Activated gamma-delta T cell treated with Interleukin-2 at 50 U/mL for 16 hours (primary cell): ENCODE data around the gene AP2A1.
"Not testable (repeated sequence)": the region's sequence is repeated elsewhere in the genome, so short reads cannot be mapped to it uniquely, and the experiment has no call there.

Experiments used
- DNase-seq: peaks from one replicate; pipeline ENCODE4 v3.0.0-alpha.2; 2020

The AP2A1 gene

DNA sequence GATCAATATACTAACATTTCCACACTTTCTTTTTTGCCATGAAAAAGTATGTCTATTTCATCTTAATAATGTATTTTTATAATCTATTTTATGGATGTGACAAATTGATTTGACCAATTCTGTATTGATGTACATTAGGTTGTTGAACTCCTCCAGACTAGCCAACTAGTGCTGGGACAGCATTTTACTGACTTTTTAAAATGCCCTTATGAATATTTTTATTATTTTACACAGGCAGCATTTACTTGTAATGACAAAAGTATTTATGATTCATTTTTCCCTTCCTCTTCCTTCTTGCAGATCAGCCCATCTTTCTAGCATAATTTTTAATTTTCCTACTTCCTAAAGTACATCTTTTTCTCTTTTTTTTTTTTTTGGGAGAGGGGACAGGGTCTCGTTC, 47.2 kb downstream of the AP2A1 start:
- no peak for DNase-seq

DNA sequence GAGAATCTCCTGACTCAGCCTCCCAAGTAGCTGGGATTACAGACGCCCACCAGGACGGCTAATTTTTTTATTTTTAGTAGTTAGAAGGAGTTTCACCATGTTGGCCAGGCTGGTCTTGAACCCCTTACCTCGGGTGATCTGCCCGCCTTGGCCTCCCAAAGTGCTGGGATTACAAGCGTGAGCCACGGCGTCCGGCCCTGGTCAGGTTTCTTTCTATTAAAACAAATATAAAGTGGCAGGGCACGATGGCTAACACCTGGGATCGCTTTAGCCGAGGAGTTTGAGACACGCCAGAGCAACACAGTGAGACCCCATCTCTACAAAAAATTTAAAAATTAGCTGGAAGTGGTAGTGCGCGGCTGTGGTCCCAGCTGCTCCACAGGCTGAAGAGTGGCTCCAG, 49.8 kb downstream of the AP2A1 start:
- no peak for DNase-seq

DNA sequence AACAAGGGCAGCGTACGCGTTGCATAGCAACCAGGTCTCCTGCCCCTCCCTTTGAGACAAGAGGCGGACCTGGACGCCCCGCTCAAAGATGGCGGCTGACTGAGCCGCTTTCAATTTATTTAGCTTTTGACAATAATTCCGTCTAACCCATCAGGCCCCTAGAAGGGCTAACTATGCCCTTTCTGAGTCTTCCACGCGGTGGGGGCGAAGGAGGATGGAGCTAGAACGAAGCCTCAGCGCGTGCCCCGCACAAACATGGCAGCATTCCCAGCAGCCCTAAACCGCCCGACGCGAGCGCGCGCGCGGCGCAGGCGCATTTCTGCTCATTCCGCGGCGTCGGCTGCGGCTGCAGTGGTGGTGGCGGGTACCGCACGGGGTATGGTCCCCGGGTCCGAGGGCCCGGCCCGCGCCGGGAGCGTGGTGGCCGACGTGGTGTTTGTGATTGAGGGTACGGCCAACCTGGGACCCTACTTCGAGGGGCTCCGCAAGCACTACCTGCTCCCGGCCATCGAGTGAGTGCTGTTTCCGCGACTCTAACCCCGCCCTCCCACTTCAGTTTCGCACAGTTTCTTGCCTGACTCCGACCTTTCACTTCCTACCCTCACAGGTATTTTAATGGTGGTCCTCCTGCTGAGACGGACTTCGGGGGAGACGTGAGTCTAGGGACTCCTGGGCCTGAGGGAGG, 51.3 kb downstream of the AP2A1 start, which contains the start of gene MED25:
TSS of gene MED25 (plus strand) at position 326 of the 685 bp plus-strand sequence. CDS start at position 379, 53 bp downstream.
- peak; percentile 81 for DNase-seq

DNA sequence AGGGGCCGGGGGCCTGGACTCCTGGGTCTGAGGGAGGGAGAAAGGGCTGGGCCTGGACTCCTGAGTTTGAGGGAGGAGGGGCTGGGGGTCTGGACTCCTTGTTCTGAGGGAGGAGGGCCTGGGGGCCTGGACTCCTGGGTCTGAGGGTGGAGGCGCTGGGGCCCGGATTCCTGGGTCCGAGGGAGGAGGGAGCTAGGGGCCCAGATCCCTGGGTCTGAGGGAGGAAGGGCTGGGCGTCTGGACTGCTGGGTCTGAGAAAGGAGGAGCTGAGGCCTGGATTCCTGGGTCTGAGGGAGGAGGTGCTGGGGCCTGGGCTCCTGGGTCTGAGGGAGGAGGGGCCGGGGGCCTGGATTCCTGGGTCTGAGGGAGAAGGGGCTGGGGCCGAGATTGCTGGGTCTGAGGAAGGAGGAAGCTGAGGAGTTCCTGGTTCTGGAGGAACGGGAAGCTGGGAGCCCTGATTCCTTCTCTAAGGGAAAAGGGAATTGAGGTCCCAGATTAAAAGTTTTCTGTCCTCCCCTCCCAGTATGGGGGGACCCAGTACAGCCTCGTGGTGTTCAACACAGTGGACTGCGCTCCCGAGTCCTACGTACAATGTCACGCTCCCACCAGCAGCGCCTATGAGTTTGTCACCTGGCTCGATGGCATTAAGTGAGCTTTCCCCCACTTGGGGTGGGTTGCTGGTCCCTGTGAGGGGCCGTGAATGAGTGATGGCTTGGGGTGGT, 52.0 kb downstream of the AP2A1 start:
- no peak for DNase-seq

DNA sequence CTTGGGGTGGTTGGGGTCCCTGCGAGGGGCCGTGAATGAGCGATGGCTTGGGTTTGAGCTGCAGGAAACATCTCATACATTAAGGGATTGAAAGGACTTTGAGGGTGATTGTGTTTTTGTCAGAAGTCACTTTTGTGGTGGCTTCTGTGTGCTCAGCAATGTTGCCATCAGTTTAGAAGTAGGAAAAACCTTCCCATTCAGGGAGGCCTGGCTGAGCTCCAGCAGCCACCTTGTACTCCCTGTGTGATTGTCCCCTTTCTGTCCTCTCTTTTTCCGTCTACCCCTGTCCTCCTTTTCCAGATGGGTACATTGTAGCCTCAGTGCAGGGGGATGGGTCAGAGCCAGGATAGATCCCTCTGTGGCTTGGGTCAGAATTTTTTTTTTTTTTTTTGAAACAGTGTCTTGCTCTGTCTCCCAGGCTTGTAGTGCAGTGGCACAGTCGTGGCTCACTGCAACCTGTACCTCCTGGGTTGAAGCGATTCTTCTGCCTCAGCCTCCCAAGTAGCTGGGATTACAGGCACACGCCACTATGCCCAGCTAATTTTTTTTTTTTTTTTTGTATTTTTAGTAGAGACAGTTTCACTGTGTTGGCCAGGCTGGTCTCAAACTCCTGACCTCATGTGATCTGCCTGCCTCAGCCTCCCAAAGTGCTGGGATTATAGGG, 52.8 kb downstream of the AP2A1 start:
- DNase-seq, result not testable (repeated sequence)

DNA sequence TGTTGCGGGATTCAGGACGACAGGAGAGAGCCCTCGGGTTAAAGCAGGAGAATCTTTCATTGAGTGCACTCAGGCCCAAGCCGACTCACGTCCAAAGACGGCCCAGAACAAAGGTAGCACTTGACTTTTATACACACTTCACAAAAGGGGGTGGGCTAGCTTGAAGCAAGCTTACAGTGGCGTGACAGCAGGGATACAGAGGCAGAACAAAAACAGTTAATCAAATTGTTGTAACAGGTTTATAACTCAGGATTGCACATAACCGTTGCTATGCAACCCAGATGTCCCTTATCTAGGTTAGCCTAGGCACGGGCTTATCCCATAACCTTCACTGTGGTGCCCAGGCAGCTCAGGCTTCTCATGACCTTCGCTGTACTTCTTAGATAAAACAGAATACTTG, 53.3 kb downstream of the AP2A1 start:
- DNase-seq, result no peak

DNA sequence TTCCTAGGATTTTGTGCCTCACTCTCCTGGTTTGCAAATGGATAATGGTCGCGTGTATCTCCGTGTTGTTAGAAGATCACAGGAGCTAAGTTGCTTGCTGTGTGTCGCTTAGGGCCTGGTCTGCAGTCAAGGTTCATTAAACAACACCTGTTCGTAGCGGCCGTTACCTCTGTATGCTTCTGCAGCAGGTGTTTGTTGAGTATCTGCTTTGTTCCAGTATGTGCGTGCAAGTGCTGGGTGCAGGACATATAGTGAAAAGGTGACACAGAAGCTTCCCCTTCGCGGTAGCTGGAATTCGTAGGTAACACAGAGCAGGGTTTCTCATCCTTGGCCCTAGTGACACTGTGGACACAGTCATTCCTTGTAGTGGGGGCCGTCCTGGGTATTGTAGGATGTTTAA, 56.7 kb downstream of the AP2A1 start:
- no peak for DNase-seq

DNA sequence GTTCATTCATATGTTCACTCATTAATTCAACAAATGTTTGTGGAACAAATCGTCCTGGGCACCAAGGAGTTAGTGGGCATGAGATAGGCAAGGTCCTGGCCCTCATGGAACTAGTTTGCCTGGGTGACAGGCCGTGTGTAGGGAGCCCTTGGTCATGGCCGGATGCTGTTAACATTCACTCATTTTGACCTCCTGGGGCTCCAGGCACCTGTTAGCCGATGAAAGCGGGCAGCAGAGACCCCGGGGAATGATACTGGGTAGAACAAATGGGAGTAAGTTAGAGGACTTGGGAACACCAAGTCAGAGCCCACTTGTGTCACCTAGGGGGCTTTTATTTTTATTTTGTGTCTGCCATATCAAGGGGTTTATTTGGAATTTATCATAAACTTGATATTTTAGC, 57.9 kb downstream of the AP2A1 start:
- no peak for DNase-seq

DNA sequence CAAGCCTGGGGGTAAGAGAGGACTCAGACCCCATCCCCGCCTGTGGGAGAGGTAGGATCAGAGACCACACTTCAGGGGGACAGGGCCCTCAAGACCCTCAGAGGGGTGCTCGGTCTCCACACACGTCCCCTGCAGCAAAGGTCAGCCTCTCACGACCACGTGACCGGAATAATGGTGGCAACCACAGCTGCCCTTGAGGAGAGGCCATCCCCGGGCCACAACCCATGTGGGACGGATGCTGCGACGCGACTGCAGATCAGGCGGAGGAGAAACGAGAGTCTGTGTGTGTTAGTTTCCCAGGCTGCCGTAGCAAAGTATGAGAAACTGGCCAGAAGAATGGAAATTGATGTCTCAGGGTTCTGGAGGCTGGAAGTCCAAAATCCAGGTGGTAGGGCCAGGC, 60.2 kb downstream of the AP2A1 start:
- DNase-seq, result no peak

DNA sequence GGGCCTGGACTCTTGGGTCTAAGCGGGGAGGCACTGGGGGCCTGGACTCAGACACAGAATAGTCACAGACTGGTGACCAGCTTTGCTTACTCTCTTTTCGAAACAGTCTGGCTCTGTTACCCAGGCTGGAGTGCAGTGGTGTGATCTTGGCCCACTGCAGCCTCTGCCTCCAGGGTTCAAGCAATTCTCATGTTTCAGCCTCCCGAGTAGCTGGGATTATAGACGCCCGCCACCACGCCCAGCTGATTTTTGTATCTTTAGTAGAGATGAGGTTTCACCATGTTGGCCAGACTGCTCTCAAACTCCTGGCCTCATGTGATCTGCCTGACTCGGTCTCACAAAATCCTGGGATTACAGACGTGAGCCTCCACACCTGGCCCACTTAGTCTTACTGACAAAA, 62.4 kb downstream of the AP2A1 start:
- DNase-seq, result no peak

DNA sequence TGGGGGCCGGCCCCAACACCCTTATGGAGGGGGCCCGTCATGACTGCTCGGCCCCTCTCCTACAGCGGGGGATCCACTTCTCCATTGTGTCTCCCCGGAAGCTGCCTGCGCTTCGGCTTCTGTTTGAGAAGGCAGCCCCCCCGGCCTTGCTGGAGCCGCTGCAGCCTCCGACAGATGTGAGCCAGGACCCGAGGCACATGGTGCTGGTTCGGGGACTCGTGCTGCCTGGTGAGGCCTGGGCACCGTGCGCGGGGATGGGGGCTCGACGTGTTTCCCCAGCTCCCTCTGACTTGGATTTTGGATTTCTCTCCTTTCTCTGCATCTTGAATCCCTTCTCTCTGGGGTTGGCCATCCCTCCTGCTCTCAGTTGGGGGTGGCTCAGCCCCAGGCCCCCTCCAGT, 62.9 kb downstream of the AP2A1 start:
- no peak for DNase-seq

DNA sequence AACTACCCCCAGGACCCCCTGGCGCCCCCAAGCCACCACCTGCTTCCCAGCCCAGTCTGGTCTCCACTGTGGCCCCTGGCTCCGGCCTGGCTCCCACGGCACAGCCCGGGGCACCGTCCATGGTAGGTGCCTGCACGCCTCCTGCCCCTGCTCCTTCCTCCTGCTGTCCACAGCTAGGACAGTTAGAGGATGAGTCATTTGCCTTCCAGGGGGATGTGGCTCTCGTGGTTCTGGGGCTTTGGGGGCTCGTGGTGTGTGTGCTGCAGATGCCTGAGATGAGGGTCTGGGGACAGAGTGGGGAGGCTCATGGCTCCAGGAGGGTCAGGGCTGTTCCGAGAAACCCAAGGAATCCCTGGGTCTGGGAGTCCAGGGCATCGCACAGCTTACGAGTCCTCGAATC, 64.0 kb downstream of the AP2A1 start:
- DNase-seq, result no peak

DNA sequence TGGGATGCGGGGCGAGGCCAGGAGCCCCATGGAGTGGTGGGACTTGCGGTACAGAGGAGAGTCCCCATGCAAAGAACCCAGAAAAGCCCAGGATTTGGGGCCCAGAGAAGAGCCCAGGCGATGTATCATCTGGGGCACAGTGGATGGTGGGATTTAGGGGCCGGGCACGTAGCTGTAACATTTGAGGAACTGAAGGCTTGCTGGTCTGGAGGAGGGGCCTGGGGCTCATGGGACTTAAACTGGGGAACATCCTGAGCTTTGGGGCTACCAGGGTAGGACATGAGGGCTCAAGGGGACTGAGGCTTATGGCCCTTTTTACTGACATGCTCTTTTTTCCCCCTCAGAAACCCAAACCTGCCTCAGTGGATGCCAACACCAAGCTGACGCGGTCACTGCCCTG, 64.8 kb downstream of the AP2A1 start:
- DNase-seq, result no peak

DNA sequence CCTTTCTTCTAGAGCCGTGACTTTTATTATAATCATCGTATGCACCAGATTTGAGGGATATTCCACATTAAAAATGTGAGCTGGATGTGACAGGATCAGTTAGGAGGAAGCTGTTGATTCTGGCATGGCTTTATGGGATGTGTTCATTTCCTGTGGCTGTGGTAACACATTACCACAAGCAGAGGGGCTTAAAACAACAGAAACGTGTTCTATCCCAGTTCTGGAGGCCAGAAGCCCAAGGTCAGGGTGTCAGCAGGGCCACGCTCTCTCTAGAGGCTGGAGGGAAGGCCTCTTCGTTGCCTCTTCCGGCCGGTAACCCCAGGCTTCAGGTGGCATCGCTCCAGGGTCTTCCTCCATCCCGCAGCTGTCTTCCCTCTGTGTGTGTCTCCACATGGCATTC, 65.8 kb downstream of the AP2A1 start:
- DNase-seq, result no peak

DNA sequence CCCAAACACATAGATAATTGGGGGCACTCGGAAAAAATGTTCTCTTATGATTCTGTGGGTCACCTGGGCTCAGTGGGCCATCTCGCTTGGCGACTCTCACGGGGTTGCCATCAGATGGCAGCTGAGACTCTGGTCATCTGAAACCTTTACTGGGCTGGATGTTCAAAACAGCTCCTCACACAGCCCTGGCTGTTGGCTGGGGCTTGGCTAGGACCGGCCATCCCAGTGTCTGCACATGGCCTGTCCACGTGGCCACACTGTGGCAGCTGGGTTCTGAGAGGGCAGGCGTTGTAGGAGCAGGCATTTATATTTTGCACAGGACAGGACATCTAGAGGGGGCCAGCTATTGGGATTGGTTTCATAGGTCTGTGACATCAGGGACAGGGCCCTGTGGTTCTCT, 66.8 kb downstream of the AP2A1 start:
- no peak for DNase-seq

DNA sequence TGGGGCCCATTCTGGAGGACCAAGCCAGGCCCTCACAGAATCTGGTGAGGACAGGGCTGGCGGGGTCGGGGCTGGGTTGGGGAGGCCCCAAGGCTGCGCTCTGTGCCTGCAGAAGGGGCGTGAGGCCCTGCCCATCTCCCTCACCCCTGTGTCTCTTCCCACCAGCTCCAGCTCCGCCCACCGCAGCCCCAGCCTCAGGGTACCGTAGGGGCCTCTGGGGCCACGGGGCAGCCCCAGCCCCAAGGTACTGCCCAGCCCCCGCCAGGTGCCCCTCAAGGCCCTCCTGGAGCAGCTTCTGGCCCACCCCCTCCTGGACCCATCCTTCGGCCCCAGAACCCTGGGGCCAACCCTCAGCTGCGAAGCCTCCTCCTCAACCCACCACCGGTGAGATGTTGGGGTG, 68.8 kb downstream of the AP2A1 start:
- no peak for DNase-seq

DNA sequence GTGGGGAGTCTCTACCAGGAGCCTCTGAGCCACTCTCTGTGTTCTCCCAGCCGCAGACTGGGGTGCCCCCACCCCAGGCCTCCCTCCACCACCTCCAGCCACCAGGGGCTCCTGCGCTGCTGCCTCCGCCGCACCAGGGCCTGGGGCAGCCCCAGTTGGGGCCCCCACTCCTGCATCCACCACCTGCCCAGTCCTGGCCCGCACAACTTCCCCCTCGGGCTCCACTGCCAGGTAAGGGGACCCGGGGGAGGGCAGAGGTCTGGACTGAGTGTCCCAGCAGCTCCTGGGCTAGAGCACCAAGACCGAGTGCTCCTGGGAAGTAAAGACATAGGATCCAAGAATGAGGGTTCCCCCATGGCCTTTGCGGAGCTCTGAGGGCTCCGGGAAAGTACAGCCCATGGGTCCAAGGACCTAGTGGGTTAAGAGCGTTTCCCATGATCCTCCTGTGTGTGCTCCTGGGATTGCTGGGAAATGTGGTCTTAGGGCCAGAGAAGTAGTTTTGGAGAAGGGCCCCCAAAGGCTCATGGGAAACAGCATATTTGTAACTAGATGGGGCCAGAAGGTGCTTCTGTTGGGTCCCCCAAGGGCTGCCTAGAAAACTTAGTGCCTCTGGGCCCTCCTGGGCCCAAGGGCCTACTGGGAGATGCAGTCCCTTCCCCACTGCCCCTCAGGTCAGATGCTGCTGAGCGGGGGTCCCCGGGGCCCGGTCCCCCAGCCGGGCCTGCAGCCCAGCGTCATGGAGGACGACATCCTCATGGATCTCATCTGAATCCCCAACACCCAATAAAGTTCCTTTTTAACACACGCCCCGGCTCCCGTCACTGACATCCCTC, 69.6 kb downstream of the AP2A1 start:
- no peak for DNase-seq

DNA sequence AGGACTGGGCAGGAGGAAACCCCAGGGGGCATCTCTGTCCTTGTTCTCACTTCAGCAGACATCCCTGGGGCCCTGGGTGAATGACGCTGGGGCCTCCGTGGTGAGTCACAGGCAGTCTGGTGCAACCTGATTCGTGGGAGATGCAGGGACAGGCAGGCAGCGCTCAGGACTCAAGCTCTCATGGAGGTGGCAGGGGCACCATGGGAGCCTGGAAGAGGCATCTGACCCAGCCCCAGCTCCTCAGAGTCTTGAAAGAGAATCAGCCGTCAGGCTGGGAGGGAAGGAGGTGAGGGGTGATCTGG, 70.2 kb downstream of the AP2A1 start:
- DNase-seq, result no peak

DNA sequence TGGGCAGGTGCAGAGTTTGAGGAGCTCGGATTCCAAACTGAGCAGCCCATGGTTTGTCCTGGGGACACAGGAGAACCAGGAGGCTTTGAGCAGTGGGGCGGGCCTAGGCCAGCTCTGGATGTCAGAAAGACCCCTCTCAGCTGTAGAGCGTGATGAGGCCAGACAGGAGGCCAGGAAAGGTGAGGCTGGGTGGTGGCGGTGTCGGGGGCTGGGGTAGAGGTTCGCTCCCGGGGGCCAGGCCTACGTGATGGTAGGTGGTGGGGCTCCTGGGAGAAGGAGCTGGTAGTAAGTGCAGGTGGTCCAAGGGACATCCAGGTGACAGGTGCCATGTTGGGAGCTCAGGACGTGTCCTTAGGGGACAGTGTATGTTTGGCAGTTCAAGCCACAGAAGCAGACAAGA, 70.6 kb downstream of the AP2A1 start:
- DNase-seq, result no peak

DNA sequence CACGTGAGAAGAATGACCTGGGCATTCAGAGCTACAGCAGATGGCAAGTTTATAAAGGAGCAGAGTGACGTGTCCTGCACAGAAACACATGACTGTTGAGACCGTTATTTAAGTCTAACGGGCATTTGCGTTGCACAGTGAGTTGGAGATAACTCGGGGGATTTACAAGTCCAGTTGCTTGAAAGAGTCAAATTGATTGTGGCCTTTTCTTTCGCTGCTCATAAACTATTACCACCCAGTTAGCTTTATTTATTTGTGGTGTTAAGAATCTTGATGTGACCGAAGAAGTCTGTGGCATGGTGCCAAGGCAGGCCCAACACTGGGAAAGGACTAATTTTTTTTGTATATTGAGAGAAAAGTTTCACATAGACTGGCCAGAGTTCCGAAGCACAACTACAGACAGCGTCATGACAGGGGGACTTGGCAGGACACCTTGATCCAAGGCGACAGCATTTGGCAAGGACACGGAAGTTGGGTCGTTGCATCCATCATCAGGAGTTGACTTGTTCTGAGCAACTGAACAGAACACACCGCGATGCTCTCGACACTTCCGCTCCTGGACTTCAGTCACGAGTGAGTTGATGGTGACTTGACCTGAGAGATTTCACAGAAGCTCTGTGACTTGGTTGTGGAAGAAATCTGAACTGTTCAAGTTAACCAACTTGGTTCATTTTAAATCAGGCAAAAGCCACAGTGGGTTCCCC, 72.2 kb downstream of the AP2A1 start:
- no peak for DNase-seq

DNA sequence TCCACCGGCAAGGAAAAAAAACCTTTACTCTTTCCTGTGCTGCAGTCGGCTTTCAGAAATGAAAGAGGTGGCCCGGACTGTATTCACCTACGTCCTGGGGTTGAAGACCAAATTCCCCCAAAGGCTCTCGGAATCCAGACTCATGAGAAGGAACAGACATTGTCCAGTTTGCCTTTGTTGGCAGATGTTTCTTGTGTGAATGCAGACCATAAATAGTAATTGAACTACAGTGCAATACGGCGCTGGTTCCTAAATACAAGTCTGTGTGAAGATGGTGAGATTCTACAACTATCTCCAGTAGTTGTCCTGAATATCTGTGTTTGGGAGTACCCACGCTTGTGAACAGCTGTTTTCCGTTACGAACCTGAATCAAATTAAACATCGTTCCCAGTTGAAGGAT, 72.9 kb downstream of the AP2A1 start:
- DNase-seq, result no peak

DNA sequence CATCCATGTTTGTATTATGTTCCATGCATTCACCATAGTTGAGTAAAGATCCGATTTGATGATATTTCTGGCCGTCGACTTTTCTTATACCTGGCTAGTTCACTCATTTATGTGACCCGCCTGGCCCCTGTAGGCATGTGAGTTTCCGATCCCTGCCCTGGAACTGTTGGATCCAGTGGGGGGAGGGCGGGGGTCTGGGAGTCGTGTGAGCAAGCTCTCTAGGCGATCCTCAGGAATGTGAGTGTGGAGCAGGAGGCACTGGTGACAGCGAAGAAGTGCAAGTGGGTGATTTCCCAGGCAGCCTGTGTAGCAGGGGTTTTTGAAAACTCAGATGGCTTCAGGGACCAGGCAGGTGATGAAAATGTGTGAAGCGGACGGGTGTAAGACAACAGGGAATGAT, 73.5 kb downstream of the AP2A1 start:
- DNase-seq, result no peak

DNA sequence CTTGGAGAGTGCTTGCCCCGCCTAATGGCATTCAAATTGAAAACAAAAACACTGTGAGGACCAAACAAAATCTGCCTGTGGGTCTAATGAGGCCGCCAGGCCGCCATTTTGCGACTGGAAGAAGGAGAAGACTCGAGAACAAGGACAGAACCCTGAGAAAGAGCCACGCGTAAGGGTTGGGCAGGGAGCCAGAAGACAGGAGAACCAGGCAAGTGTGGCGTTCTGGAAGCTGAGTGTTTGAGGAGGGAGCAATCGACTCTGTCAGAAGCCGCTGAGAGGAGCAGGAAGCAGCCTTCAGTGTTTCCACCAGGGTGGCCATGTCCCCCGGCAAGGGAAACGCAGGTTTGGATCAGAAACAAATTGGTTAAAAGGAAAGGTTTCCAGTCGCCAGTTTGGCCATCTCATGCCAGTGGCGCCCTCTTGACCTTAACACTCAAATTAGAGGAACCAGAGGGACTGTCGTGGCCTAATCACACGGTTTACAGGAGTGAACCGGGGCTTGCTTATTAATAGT, 74.0 kb downstream of the AP2A1 start:
- no peak for DNase-seq
